Kidney epithelial cell (primary cell): ENCODE measurements around the gene RPL5. TPM values are rescaled to one million over a fixed set of nuclear protein-coding genes. Genes with fewer than 3 reads are reported as not detected.

Experiments
- DNase-seq: peaks from one replicate; pipeline ENCODE4 v3.0.0-alpha.2; 2010; ENCODE audit warnings: low read depth
- H3K27me3 ChIP-seq: 2 replicates; pipeline ENCODE4 v1.6.0; 2011; ENCODE audit warnings: low read length; ENCODE audit not compliant: control insufficient read depth, insufficient read depth
- H3K36me3 ChIP-seq: 2 replicates; pipeline ENCODE4 v1.5.1; 2011; ENCODE audit warnings: low read length; ENCODE audit not compliant: control insufficient read depth, insufficient read depth
- H3K4me3 ChIP-seq: 2 replicates; pipeline ENCODE4 v1.5.1; 2011; ENCODE audit warnings: low read depth, mild to moderate bottlenecking, control low read depth, low read length
- total RNA-seq: library from RNA; depleted of rRNA; stranded (reverse); fragments of >200 nt; gene quantifications from 2 replicates; pipeline ENCODE4 v1.2.3, GENCODE V29; 2015
- TF ChIP-seq, protein P1 (sequence below): IDR thresholded peaks from 2 replicates; pipeline ENCODE4 v1.5.1; 2011; ENCODE audit warnings: mild to moderate bottlenecking, moderate library complexity, low read length, control low read depth, inconsistent platforms; ENCODE audit not compliant: insufficient read depth, poor library complexity, severe bottlenecking

Gene RPL5
- total RNA-seq, 1 donor from 2014 or later: 2,606 TPM

- no peaks in the 10 kb centered on the region for H3K27me3 ChIP-seq
- H3K4me3 ChIP-seq: no peak overlapping the region
- H3K36me3 ChIP-seq: no peaks in the 10 kb centered on the region
- TF ChIP-seq, protein P1, sequence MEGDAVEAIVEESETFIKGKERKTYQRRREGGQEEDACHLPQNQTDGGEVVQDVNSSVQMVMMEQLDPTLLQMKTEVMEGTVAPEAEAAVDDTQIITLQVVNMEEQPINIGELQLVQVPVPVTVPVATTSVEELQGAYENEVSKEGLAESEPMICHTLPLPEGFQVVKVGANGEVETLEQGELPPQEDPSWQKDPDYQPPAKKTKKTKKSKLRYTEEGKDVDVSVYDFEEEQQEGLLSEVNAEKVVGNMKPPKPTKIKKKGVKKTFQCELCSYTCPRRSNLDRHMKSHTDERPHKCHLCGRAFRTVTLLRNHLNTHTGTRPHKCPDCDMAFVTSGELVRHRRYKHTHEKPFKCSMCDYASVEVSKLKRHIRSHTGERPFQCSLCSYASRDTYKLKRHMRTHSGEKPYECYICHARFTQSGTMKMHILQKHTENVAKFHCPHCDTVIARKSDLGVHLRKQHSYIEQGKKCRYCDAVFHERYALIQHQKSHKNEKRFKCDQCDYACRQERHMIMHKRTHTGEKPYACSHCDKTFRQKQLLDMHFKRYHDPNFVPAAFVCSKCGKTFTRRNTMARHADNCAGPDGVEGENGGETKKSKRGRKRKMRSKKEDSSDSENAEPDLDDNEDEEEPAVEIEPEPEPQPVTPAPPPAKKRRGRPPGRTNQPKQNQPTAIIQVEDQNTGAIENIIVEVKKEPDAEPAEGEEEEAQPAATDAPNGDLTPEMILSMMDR: no peak
- no peak for DNase-seq
Observed at GRCh38 chr1:92790081-92790480, 41.8 kb upstream of the RPL5 start.

- no peak for DNase-seq
- Histone ChIP-seq H3K27me3 (no peaks in the 10 kb centered on the region), H3K36me3 (no peaks in the 10 kb centered on the region), H3K4me3 (no peak overlapping the region)
- TF ChIP-seq, protein P1: no peak
Observed at GRCh38 chr1:92790867-92791266, 41.0 kb upstream of the RPL5 start.

DNA sequence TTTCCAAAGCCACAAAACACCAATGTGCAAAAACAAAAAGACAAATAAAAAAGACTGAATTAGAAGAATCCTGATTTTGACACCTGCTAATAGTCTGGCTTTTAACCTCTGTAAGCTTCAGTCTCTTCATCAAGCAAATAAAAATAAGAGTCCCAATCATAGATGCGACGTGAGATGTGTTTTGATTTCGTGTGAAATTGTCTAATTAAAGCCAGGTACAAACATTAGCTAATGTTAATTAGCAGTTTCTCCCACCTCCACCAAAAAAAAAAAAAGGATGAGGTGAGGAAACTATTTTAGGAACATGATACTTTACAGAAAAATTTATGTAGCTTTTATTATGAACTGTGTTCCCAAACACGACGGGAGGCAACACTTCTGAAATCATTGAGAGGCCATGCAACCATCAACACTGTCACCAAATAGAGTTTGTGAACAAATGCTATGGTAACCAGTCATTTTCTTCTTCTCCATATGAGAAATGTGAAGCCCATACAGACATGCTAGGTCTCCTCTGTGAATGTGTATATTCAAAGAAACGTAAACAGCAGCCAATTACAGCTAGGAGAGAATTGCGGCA, 40.3 kb upstream of the RPL5 start:
- Histone ChIP-seq H3K27me3 (no peaks in the 10 kb centered on the region), H3K4me3 (no peak overlapping the region), H3K36me3 (no peaks in the 10 kb centered on the region)
- TF ChIP-seq, protein P1: no peak
- DNase-seq: no peak

GRCh38 chr1:92792340-92792782, 39.5 kb upstream of the RPL5 start:
- Histone ChIP-seq H3K36me3 (no peaks in the 10 kb centered on the region), H3K27me3 (no peaks in the 10 kb centered on the region), H3K4me3 (no peak overlapping the region)
- TF ChIP-seq, protein P1: no peak
- no peak for DNase-seq

DNA sequence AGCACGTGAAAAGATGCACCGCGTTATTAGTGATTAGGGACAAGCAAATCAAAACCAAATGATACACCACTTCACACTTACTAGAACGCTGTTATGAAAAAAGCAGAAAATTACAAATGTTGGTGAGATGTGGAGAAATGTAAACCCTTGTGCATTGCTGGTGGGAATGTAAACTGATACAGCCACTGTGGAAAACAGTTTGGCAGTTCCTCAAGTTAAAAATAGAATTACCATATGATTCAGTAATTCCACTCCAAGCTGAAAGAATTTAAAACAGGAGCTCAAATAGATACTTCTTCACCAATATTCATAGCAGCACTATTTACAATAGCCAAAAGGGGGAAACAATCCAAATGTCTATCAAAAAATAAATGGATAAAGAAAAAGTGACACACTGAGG, 36.7 kb upstream of the RPL5 start:
- TF ChIP-seq, protein P1: no peak
- no peaks in the 10 kb centered on the region for H3K27me3 ChIP-seq
- H3K36me3 ChIP-seq: no peaks in the 10 kb centered on the region
- no peak for DNase-seq
- H3K4me3 ChIP-seq: no peak overlapping the region

DNA sequence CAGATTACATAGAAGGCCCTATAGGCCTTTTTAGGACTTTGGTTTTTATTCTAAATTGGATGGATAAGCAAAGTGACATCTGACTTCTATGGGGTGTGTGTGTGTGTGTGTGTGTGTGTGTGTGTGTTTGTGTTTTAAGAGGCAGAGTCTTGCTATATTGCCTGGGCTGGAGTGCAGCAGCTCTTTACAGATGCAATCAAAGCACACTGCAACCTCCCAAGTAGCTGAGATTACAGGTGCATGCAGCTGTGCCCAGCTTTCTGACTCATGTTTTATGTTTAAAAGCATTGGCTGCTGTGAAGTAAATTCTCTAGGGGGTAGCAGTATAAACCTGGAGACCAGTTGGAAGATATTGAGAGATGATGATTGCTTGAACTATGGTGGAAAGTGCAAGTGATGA, 34.5 kb upstream of the RPL5 start:
- Histone ChIP-seq H3K36me3 (no peaks in the 10 kb centered on the region), H3K27me3 (no peaks in the 10 kb centered on the region), H3K4me3 (no peak overlapping the region)
- TF ChIP-seq, protein P1: no peak
- no peak for DNase-seq
